ENCODE results near the gene MAD1L1.

DNA sequence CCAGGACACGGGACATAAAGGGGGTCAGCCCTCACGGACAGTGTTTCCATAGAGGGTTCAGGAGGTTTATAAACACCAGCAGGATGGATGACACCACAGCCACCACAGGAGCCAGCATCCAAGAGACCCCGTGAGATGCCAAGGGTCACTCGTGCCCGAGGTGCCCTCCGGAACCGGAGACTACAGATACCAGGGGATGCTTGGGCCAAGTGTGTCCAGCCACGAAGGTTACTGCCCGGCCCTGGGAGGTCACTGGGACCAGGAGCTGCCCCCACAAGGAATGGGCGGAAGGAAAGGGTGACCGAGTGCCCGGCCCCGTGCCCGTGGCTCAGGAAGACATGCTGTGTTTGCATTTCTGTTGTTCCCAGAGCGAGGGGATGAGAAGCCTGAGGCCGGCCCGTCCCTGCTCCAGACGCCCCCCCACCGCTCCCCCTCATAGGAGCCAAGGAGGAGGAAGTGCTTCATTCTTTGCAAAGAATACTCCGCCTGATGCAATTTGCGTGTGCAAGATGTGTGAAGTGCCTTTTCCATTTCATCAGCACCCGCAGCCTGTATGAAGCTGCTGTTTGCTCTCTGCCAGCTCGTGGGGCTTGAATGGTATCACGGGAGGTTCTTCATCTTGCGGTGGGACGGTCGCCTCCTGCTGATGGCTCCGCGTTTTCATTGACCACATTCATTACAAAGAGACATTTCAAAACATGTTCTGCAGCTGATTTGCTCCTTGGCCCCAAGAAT, 386.2 kb downstream of the MAD1L1 start:
- no peak for TF ChIP-seq GATA3 (IDR thresholded peaks at IDR 0.05; ENCODE audit: low read depth, low read length)
- no peak for TF ChIP-seq GATA2 (IDR thresholded peaks at IDR 0.05; ENCODE audit: low read depth, low read length)
